Panc1 (cell line): Measurements from ENCODE around the gene ACTL6A. TPM values are rescaled to one million over a fixed set of nuclear protein-coding genes. Genes with fewer than 3 reads are reported as not detected.

Experiments used
- ATAC-seq: fragments of 200-7000 bp; cut with Tn5 transposase; 2 replicates; pipeline ENCODE4 v1.9.1; 2020; ENCODE audit warnings: mild to moderate bottlenecking, moderate library complexity
- BruUV-seq: library from RNA; stranded (reverse); fragments of 400-500 nt; replicated peaks from 2 replicates; lab custom pipeline; 2021; lab: Mats Ljungman, UMichigan
- CTCF ChIA-PET: fragments of 300-600 bp; sonication (Branson Sonifier 250); formaldehyde crosslinking; loops from one replicate; lab custom pipeline; 2022; ENCODE audit warnings: antibody characterized with exemption; lab: Charles Lee
- POLR2A ChIA-PET: fragments of 300-600 bp; sonication (Branson Sonifier 250); formaldehyde crosslinking; loops from one replicate; lab custom pipeline; 2022; ENCODE audit warnings: antibody characterized with exemption; lab: Charles Lee
- DNase-seq: peaks from one replicate; pipeline ENCODE4 v3.0.0-alpha.2; 2010; ENCODE audit warnings: low read depth, low spot score
- H3K27ac ChIP-seq: 2 replicates; pipeline ENCODE4 v1.5.1; 2011; ENCODE audit warnings: mild to moderate bottlenecking, low read length, inconsistent platforms
- H3K27me3 ChIP-seq: fragments of 200-500 bp; sonication (Bioruptor generic); 2 replicates; pipeline ENCODE4 v1.6.0; 2014; ENCODE audit warnings: low read length, inconsistent platforms; ENCODE audit not compliant: control insufficient read depth, insufficient read depth
- H3K36me3 ChIP-seq: fragments of 200-500 bp; sonication (Bioruptor generic); 2 replicates; pipeline ENCODE4 v1.5.1; 2014; ENCODE audit warnings: inconsistent platforms, mild to moderate bottlenecking, low read length, moderate library complexity; ENCODE audit not compliant: control insufficient read depth, insufficient read depth
- H3K4me1 ChIP-seq: 2 replicates; pipeline ENCODE4 v1.5.1; 2011; ENCODE audit warnings: inconsistent platforms, mild to moderate bottlenecking, low read length, moderate library complexity; ENCODE audit not compliant: control insufficient read depth, insufficient read depth
- H3K4me3 ChIP-seq, 2 experiments: 2 replicates each; pipeline ENCODE4 v1.5.1; 2011 to 2012; ENCODE audit warnings: low read depth in 2 of 2, low read length in 2 of 2, mild to moderate bottlenecking in 2 of 2, inconsistent platforms in 1 of 2, moderate library complexity in 1 of 2
- H3K9me3 ChIP-seq: fragments of 200-500 bp; sonication (Bioruptor generic); 2 replicates; pipeline ENCODE4 v1.5.1; 2014; ENCODE audit warnings: low read depth, mild to moderate bottlenecking, inconsistent platforms, low read length, moderate library complexity; ENCODE audit not compliant: control insufficient read depth, insufficient read depth
- POLR2AphosphoS5 ChIP-seq: IDR thresholded peaks from 2 replicates; pipeline ENCODE4 v1.6.1; 2012; ENCODE audit warnings: mild to moderate bottlenecking, low read depth, low read length, moderate library complexity
- SIN3A ChIP-seq: IDR thresholded peaks from 2 replicates; pipeline ENCODE4 v1.6.1; 2012; ENCODE audit warnings: low read depth, mild to moderate bottlenecking, low read length, moderate library complexity, borderline replicate concordance; ENCODE audit not compliant: insufficient read depth
- TCF7L2 ChIP-seq: IDR thresholded peaks from 2 replicates; pipeline ENCODE4 v1.6.1; 2011; ENCODE audit warnings: mild to moderate bottlenecking, low read depth, low read length, inconsistent platforms
- in situ Hi-C: cut with HindIII; loops from 2 replicates; pipeline ENCODE4 v1.10.0; 2016; ENCODE audit warnings: low sequenced_read_pairs, low pct_unique_long_range_greater_than_20kb
- intact Hi-C: fragments of 100-400 bp; cut with micrococcal nuclease; formaldehyde crosslinking; loops from one replicate; pipeline ENCODE4 v1.10.0; 2022; ENCODE audit not compliant: unreplicated experiment
- total RNA-seq: library from RNA; stranded (reverse); gene quantifications from one replicate; pipeline ENCODE4 v1.2.1, GENCODE V29; 2021; ENCODE audit not compliant: unreplicated experiment
- TF ChIP-seq, protein P1 (sequence below): fragments of 450-650 bp; IDR thresholded peaks from 2 replicates; pipeline ENCODE4 v1.5.1; 2017; ENCODE audit warnings: mild to moderate bottlenecking
- TF ChIP-seq, protein P2 (sequence below), 2 experiments: IDR thresholded peaks; 2 replicates each; pipeline ENCODE4 v1.6.1; 2011 to 2012; ENCODE audit warnings: low read depth in 2 of 2, control low read depth in 1 of 2, low read length in 1 of 2, mild to moderate bottlenecking in 1 of 2, moderate library complexity in 1 of 2; ENCODE audit not compliant: insufficient read depth in 1 of 2

ACTL6A gene
- total RNA-seq, 1 experiment from 2014 or later: 122 TPM

DNA sequence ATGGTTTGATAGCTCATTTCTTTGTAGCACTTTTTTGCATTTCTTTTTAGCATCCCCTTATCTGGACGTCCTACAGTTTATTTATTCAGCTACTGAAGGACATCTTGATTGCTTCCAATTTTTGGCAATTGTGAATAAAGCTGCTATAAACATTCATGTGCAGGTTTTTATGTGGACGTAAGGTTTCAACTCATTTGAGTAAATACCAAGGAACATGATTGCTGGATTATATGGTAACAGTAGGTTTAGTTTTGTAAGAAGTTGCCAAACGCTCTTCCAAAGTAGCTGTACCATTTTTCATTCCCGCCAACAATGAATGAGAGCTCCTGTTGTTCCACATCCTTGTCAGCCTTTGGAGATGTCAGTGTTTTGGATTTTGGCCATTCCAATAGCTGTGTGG, 29.5 kb upstream of the ACTL6A start:
- Histone ChIP-seq H3K27me3 (no peaks in the 10 kb centered on the region; the same call in 1 of the 2 replicates), H3K9me3 (no peaks in the 10 kb centered on the region), H3K36me3 (no peaks in the 10 kb centered on the region), H3K4me3 (no peak overlapping the region), H3K27ac (no peak overlapping the region), H3K4me1 (no peaks in the 10 kb centered on the region)
- ATAC-seq: no peak
- CTCF ChIA-PET: no interaction called here
- POLR2A ChIA-PET: no interaction called here
- no TSS peak for BruUV-seq
- TF ChIP-seq, protein P1, sequence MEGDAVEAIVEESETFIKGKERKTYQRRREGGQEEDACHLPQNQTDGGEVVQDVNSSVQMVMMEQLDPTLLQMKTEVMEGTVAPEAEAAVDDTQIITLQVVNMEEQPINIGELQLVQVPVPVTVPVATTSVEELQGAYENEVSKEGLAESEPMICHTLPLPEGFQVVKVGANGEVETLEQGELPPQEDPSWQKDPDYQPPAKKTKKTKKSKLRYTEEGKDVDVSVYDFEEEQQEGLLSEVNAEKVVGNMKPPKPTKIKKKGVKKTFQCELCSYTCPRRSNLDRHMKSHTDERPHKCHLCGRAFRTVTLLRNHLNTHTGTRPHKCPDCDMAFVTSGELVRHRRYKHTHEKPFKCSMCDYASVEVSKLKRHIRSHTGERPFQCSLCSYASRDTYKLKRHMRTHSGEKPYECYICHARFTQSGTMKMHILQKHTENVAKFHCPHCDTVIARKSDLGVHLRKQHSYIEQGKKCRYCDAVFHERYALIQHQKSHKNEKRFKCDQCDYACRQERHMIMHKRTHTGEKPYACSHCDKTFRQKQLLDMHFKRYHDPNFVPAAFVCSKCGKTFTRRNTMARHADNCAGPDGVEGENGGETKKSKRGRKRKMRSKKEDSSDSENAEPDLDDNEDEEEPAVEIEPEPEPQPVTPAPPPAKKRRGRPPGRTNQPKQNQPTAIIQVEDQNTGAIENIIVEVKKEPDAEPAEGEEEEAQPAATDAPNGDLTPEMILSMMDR: no peak
- TF ChIP-seq POLR2AphosphoS5: no peak
- no peak for TF ChIP-seq SIN3A
- TF ChIP-seq, protein P2, sequence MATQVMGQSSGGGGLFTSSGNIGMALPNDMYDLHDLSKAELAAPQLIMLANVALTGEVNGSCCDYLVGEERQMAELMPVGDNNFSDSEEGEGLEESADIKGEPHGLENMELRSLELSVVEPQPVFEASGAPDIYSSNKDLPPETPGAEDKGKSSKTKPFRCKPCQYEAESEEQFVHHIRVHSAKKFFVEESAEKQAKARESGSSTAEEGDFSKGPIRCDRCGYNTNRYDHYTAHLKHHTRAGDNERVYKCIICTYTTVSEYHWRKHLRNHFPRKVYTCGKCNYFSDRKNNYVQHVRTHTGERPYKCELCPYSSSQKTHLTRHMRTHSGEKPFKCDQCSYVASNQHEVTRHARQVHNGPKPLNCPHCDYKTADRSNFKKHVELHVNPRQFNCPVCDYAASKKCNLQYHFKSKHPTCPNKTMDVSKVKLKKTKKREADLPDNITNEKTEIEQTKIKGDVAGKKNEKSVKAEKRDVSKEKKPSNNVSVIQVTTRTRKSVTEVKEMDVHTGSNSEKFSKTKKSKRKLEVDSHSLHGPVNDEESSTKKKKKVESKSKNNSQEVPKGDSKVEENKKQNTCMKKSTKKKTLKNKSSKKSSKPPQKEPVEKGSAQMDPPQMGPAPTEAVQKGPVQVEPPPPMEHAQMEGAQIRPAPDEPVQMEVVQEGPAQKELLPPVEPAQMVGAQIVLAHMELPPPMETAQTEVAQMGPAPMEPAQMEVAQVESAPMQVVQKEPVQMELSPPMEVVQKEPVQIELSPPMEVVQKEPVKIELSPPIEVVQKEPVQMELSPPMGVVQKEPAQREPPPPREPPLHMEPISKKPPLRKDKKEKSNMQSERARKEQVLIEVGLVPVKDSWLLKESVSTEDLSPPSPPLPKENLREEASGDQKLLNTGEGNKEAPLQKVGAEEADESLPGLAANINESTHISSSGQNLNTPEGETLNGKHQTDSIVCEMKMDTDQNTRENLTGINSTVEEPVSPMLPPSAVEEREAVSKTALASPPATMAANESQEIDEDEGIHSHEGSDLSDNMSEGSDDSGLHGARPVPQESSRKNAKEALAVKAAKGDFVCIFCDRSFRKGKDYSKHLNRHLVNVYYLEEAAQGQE (IDR thresholded peaks at IDR 0.05; ENCODE audit: insufficient read depth in 1 of 2, low read depth in 2 of 2, low read length in 1 of 2): no peak
- no peak for TF ChIP-seq TCF7L2
- intact Hi-C loops (no loop called here), in situ Hi-C loops (no loop called here)
- DNase-seq: no peak

DNA sequence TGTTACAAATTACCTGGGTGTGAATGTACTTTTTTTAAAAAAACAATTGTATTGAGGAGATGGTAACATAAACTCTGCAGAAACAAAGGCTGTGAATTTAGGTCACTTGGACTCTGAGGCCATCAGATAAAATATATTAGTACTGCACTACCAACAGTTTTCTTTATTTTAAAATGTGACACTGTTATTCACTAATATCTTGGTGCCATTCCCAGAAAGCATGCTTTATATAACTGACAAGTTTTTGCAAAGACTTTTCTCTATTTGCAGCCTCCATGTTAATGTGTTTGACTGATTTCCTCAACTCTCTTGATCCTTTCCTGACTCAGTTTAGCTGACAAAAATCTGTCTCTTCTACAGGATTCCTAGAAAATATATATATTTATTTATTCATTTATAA, 26.5 kb upstream of the ACTL6A start:
- no TSS peak for BruUV-seq
- in situ Hi-C loops: no loop called here
- no peak for ATAC-seq
- H3K4me1 ChIP-seq: no peaks in the 10 kb centered on the region
- no peak overlapping the region for H3K4me3 ChIP-seq
- H3K36me3 ChIP-seq: no peaks in the 10 kb centered on the region
- POLR2A ChIA-PET: no interaction called here
- H3K27ac ChIP-seq: no peak overlapping the region
- CTCF ChIA-PET: no interaction called here
- no peak for DNase-seq
- intact Hi-C loops: no loop called here
- no peak for TF ChIP-seq POLR2AphosphoS5
- TF ChIP-seq, protein P1: no peak
- no peak for TF ChIP-seq SIN3A
- no peak for TF ChIP-seq TCF7L2
- TF ChIP-seq, protein P2 (IDR thresholded peaks at IDR 0.05; ENCODE audit: insufficient read depth in 1 of 2, low read depth in 2 of 2, low read length in 1 of 2): no peak
- no peaks in the 10 kb centered on the region; the same call in 1 of the 2 replicates for H3K27me3 ChIP-seq
- no peaks in the 10 kb centered on the region for H3K9me3 ChIP-seq
